HepG2 (cell line): ENCODE measurements around the gene CCNH. TPM values are rescaled to one million over a fixed set of nuclear protein-coding genes. Genes with fewer than 3 reads are reported as not detected.

Experiments
- CEBPG ChIP-seq: IDR thresholded peaks from 2 replicates; pipeline ENCODE4 v1.6.1; 2016
- DNMT3B ChIP-seq: conservative IDR thresholded peaks from 2 replicates; pipeline ENCODE4 v1.6.1; 2016; ENCODE audit warnings: missing biosample characterization, control low read depth
- ELF4 ChIP-seq: sonication (generic); formaldehyde crosslinking; IDR thresholded peaks from 2 replicates; pipeline ENCODE4 v1.5.0; 2020; ENCODE audit warnings: missing genetic modification reagents, mild to moderate bottlenecking, moderate library complexity, borderline replicate concordance
- FOXA3 ChIP-seq: IDR thresholded peaks from 2 replicates; pipeline ENCODE4 v1.6.1; 2016; ENCODE audit warnings: missing genetic modification reagents, missing compliant biosample characterization
- GFI1 ChIP-seq: sonication (generic); formaldehyde crosslinking; IDR thresholded peaks from 2 replicates; pipeline ENCODE4 v1.5.0; 2020; ENCODE audit warnings: missing genetic modification reagents, mild to moderate bottlenecking, borderline replicate concordance
- GLI4 ChIP-seq: sonication (generic); formaldehyde crosslinking; IDR thresholded peaks from 2 replicates; pipeline ENCODE4 v1.5.1; 2020; ENCODE audit warnings: missing genetic modification reagents, mild to moderate bottlenecking, moderate library complexity, borderline replicate concordance
- HNRNPL ChIP-seq: fragments of 200-400 bp; formaldehyde crosslinking; IDR thresholded peaks from 2 replicates; pipeline ENCODE4 v1.6.1; 2017; ENCODE audit warnings: mild to moderate bottlenecking, low read depth, low read length
- HOXA9 ChIP-seq: sonication (generic); formaldehyde crosslinking; IDR thresholded peaks from 2 replicates; pipeline ENCODE4 v1.8.1; 2022; ENCODE audit warnings: missing genetic modification reagents, mild to moderate bottlenecking, moderate library complexity, borderline replicate concordance
- JDP2 ChIP-seq: sonication (generic); formaldehyde crosslinking; IDR thresholded peaks from 2 replicates; pipeline ENCODE4 v1.8.1; 2022; ENCODE audit warnings: missing genetic modification reagents, borderline replicate concordance
- MEIS1 ChIP-seq: sonication (generic); formaldehyde crosslinking; IDR thresholded peaks from 2 replicates; pipeline ENCODE4 v1.9.0; 2021; ENCODE audit warnings: mild to moderate bottlenecking, missing genetic modification reagents, moderate library complexity, borderline replicate concordance
- MYNN ChIP-seq: sonication (generic); formaldehyde crosslinking; IDR thresholded peaks from 2 replicates; pipeline ENCODE4 v1.4.0; 2020; ENCODE audit warnings: mild to moderate bottlenecking, low read depth, missing genetic modification reagents
- NFIB ChIP-seq: sonication (generic); formaldehyde crosslinking; IDR thresholded peaks from 2 replicates; pipeline ENCODE4 v1.9.0; 2021; ENCODE audit warnings: missing genetic modification reagents, mild to moderate bottlenecking, borderline replicate concordance
- RELA ChIP-seq: sonication (generic); formaldehyde crosslinking; IDR thresholded peaks from 2 replicates; pipeline ENCODE4 v1.4.0; 2020; ENCODE audit warnings: missing genetic modification reagents
- RORA ChIP-seq: sonication (generic); formaldehyde crosslinking; IDR thresholded peaks from 2 replicates; pipeline ENCODE4 v1.5.0; 2020; ENCODE audit warnings: mild to moderate bottlenecking, missing genetic modification reagents, moderate library complexity
- TAF1 ChIP-seq: sonication (generic); formaldehyde crosslinking; IDR thresholded peaks from 2 replicates; pipeline ENCODE4 v1.4.0; 2020; ENCODE audit warnings: missing genetic modification reagents
- TFAP4 ChIP-seq: sonication (generic); IDR thresholded peaks from 2 replicates; pipeline ENCODE4 v1.6.1; 2016; ENCODE audit warnings: low read depth, borderline replicate concordance
- THAP8 ChIP-seq: sonication (generic); formaldehyde crosslinking; IDR thresholded peaks from 2 replicates; pipeline ENCODE4 v1.5.1; 2020; ENCODE audit warnings: missing genetic modification reagents, mild to moderate bottlenecking, borderline replicate concordance
- ZNF143 ChIP-seq: sonication (generic); formaldehyde crosslinking; IDR thresholded peaks from 2 replicates; pipeline ENCODE4 v1.4.0; 2020; ENCODE audit warnings: missing genetic modification reagents
- ZNF274 ChIP-seq: sonication (generic); formaldehyde crosslinking; IDR thresholded peaks from 2 replicates; pipeline ENCODE4 v1.5.1; 2020; ENCODE audit warnings: mild to moderate bottlenecking, missing genetic modification reagents
- ZNF30 ChIP-seq: sonication (generic); formaldehyde crosslinking; IDR thresholded peaks from 2 replicates; pipeline ENCODE4 v1.5.0; 2020; ENCODE audit warnings: mild to moderate bottlenecking, missing genetic modification reagents
- ZNF414 ChIP-seq: sonication (generic); formaldehyde crosslinking; IDR thresholded peaks from 2 replicates; pipeline ENCODE4 v1.5.0; 2020; ENCODE audit warnings: missing genetic modification reagents
- ZNF562 ChIP-seq: sonication (generic); formaldehyde crosslinking; IDR thresholded peaks from 2 replicates; pipeline ENCODE4 v1.8.0; 2022; ENCODE audit warnings: missing genetic modification reagents, borderline replicate concordance
- ZNF672 ChIP-seq: sonication (generic); formaldehyde crosslinking; IDR thresholded peaks from 2 replicates; pipeline ENCODE4 v1.8.1; 2022; ENCODE audit warnings: missing genetic modification reagents
- ZNF776 ChIP-seq: sonication (generic); formaldehyde crosslinking; IDR thresholded peaks from 2 replicates; pipeline ENCODE4 v1.4.0; 2020; ENCODE audit warnings: mild to moderate bottlenecking, missing genetic modification reagents
- ZNF777 ChIP-seq: sonication (generic); formaldehyde crosslinking; IDR thresholded peaks from 2 replicates; pipeline ENCODE4 v1.4.0; 2020; ENCODE audit warnings: missing genetic modification reagents
- ZNF781 ChIP-seq: sonication (generic); formaldehyde crosslinking; IDR thresholded peaks from 2 replicates; pipeline ENCODE4 v1.5.1; 2020; ENCODE audit warnings: borderline replicate concordance, mild to moderate bottlenecking, missing genetic modification reagents; ENCODE audit errors: not compliant biosample characterization
- ZNF800 ChIP-seq: sonication (generic); formaldehyde crosslinking; IDR thresholded peaks from 2 replicates; pipeline ENCODE4 v1.4.0; 2020; ENCODE audit warnings: missing genetic modification reagents
- polyA plus RNA-seq, 8 experiments: library from polyadenylated mRNA; depleted of rRNA in 3 of 8; stranded (reverse) in 7 of 8; unstranded in 1 of 8; fragments of >200 nt; fragmentation: Illumina TruSeq in 4 of 8; extraction: Trizol in 4 of 8; gene quantifications; 2 replicates each; pipeline versions ENCODE4 v1.2.1 to v1.2.3, GENCODE V29; 2011 to 2016; ENCODE audit warnings: low read depth in 4 of 8, missing spikeins in 1 of 8, mixed read lengths in 1 of 8; ENCODE audit not compliant: insufficient read depth in 1 of 8
- total RNA-seq, 5 experiments: library from RNA; depleted of rRNA; stranded (reverse); fragments of >200 nt; fragmentation: Illumina TruSeq; extraction: Trizol; gene quantifications; 2 replicates each; pipeline ENCODE4 v1.2.3, GENCODE V29; 2016; ENCODE audit warnings: low read depth in 1 of 5

The CCNH gene
- total and polyA plus RNA-seq, 2 of the 13 experiments (the other 11 are each of a cell fraction or from before 2014, with no cell fraction given): 42.5 to 94.3 TPM

GRCh38 chr5:87412630-87413342 lies at the start of gene CCNH (continued):
- no peak for TF ChIP-seq ZNF414 (CRISPR knock-in tag)
- TF ChIP-seq HOXA9: no peak
- TF ChIP-seq ZNF800 (CRISPR knock-in tag): no peak
- TF ChIP-seq ZNF672 (CRISPR knock-in tag): no peak
- 0 out of 2 replicates have a peak, but pooled peaks have one; percentile 43 for TF ChIP-seq MEIS1 (CRISPR knock-in tag)
- no peak for TF ChIP-seq GLI4 (CRISPR knock-in tag)
- no peak for TF ChIP-seq NFIB (CRISPR knock-in tag)
- peak; percentile 75 for TF ChIP-seq ZNF777
- 0 out of 2 replicates have a peak, but pooled peaks have one; percentile 18 for TF ChIP-seq HNRNPL
- TF ChIP-seq RELA (CRISPR knock-in tag): no peak
- TF ChIP-seq CEBPG (CRISPR knock-in tag): peak; percentile 42; the same call in 1 of the 2 replicates
- TF ChIP-seq ZNF781 (CRISPR knock-in tag): peak; percentile 31
- TF ChIP-seq FOXA3 (CRISPR knock-in tag): 0 out of 2 replicates have a peak, but pooled peaks have one; percentile 36
- TF ChIP-seq RORA (CRISPR knock-in tag): no peak
- TF ChIP-seq THAP8 (CRISPR knock-in tag): no peak
- no peak for TF ChIP-seq ZNF776 (CRISPR knock-in tag)
- no peak for TF ChIP-seq ZNF562 (CRISPR knock-in tag)
- peak; percentile 89 for TF ChIP-seq TAF1 (CRISPR knock-in tag)
- TF ChIP-seq ZNF143 (CRISPR knock-in tag): peak; percentile 45; the same call in 1 of the 2 replicates
- TF ChIP-seq GFI1: no peak
- no peak; the same call in 1 of the 2 replicates for TF ChIP-seq ELF4 (CRISPR knock-in tag)
- TF ChIP-seq DNMT3B (CRISPR knock-in tag): no peak
- no peak for TF ChIP-seq JDP2
- TF ChIP-seq TFAP4: peak; percentile 18; the same call in 1 of the 2 replicates
- no peak for TF ChIP-seq MYNN (CRISPR knock-in tag)
- no peak for TF ChIP-seq ZNF274
- no peak for TF ChIP-seq ZNF30
